Ishikawa (cell line): ENCODE results near the gene FRMPD4.

Experiments
- CEBPB ChIP-seq: IDR thresholded peaks from 2 replicates; pipeline ENCODE4 v1.6.1; 2012
- CREB1 ChIP-seq: IDR thresholded peaks from 2 replicates; pipeline ENCODE4 v1.6.1; 2012; ENCODE audit warnings: low read depth
- FOXM1 ChIP-seq: IDR thresholded peaks from 2 replicates; pipeline ENCODE4 v1.6.1; 2012; ENCODE audit warnings: low read depth, borderline replicate concordance
- MAX ChIP-seq: IDR thresholded peaks from 2 replicates; pipeline ENCODE4 v1.6.1; 2012
- NFIC ChIP-seq: IDR thresholded peaks from 2 replicates; pipeline ENCODE4 v1.6.1; 2012
- RAD21 ChIP-seq: IDR thresholded peaks from 2 replicates; pipeline ENCODE4 v1.6.1; 2012; ENCODE audit warnings: low read depth
- REST ChIP-seq: IDR thresholded peaks from 2 replicates; pipeline ENCODE4 v1.6.1; 2012; ENCODE audit warnings: low read depth, mild to moderate bottlenecking
- TEAD4 ChIP-seq: IDR thresholded peaks from 2 replicates; pipeline ENCODE4 v1.6.1; 2012
- YY1 ChIP-seq: IDR thresholded peaks from 2 replicates; pipeline ENCODE4 v1.6.1; 2012; ENCODE audit warnings: low read depth

GRCh38 chrX:12379671-12380070 lies 241.4 kb downstream of the FRMPD4 start:
- TF ChIP-seq REST (no peak), TEAD4 (no peak), CEBPB (no peak), FOXM1 (no peak), RAD21 (no peak), YY1 (no peak), NFIC (no peak), MAX (no peak), CREB1 (no peak)
